GM03348 (cell line): Measurements from ENCODE around the gene NUDT6.

Experiments
- DNase-seq: peaks from one replicate; pipeline ENCODE4 v3.0.0; 2012; ENCODE audit warnings: low spot score

NUDT6 gene

DNA sequence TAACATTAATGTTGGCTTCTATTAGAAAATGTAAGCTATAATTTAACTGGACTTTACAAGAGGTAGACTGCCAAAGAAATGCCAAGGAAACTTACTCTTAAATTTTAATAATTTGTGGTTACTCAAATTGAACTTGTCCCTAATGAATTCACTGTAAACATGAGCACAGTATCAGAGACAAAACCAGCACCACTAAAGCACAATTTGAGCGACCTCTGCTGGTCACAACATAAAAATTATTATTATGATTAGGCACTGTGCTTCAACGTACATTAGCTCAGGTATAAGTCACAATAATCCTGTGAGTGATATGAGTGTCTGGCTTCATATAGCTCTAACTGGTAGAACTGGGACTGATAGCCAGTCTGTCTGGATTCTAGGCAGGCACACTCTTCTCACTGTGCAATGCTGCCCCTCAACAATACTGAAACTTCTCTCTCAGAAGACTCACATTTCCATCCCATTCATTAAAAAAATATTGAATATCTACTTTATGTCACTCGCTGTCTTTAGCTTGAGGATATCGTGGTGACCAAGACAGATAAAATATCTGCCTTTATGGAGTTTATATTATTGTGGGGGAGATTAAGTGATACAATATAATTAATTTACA is 8.0 kb downstream of the NUDT6 start:
- DNase-seq, result peak; percentile 31

DNA sequence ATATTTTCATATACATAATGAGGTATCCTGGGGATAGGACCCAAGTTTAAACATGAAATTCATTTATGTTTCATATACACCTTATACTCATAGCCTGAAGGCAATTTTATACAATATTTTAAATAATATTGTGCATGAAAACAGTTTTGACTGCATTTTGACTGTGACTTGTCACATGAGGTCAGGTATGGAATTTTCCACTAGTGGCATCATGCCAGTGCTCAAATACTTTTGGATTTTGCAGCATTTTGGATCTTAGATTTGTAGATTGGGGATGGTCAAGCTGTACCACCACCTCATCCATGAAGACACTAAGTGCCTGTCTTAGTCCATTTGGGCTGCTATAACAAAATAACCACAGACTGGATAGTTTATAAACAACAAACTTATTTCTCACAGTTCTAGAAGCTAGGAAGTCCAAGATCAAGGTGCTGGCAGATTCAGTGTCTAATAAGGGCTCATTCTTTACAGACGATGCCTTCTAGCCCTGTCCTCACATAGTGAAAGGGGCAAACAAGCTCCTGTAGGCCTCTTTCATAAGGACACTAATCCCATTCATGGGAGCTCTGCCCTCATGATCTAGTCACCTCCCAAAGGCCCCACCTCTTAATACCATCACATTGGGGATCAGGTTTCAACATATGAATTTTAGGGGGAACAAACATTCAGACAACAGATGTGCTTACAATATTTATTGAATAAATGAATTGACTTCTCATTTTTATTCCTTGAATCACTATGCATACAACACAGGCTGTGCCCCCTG is 9.4 kb downstream of the NUDT6 start:
- no peak for DNase-seq

DNA sequence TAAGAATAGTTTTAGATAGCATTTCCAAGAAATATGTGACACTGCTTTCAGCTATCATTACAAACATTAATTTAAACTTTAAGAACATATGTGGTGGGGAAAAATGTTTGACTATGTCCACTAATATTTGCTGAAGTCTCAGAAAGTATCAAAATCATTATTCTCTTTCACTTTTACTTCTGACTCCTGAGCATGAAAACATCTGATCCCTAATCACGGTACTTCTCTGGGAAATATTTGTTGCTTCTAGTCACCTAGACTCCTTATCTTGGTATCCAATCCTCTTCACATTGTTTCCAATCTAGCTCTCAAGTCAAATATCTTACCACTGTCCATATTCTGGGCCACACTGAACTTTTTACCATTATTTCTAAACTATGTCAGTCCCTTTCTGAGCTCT is 10.8 kb downstream of the NUDT6 start:
- no peak for DNase-seq

DNA sequence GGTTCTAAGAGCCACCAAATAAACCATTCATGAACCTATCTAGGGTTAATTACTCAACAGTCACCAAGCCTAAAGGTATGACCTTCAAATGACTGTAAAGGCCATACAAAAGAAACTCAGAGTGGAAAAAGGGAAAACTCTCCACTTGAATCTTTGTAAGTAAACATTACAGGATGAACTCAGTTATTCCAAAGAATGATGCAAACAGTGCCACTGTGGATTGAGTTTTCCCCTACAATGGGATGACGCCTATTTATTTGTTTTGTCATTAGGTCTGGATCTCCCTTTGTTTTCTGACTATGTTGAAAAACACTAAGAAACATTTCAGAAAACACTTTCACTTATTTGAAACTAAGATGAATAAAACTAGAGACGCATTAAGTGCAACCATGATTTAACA is 12.7 kb downstream of the NUDT6 start:
- no peak for DNase-seq

DNA sequence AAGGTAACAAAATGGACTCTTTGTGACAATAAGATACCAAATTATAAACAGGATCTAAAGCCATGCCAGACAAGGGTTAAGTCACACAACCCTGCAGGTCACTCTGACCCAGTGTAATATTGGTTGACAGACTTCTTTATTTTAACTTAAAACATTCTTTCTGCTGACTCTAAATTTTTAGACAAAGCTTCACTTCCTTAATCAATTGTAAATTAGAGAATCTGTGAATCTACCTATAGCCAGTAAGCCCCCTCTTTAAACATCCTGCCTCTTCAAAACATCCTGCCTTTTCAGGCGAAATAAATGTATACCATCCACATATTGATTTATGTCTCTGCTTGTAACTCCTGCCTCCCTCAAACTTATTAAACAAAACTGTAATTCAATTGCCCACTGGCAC is 14.2 kb downstream of the NUDT6 start:
- no peak for DNase-seq

DNA sequence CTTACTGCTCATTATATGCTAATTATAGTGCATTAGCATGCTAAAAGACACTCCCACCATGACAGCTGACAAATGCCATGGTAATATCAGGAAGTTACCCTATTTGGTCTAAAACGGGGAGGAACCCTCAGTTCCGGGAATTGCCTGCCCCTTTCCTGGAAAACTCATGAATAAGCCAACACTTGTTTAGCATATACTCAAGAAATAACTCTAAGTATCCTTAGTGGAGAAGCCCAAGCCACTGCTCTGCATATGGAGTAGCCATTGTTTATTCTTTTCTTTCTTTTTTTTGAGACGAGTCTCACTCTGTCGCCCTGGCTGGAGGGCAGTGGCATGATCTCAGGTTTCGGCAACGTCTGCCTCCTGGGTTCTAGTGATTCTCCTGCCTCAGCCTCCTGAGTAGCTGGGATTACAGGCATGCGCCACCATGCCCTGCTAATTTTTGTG is 15.5 kb downstream of the NUDT6 start:
- no peak for DNase-seq

DNA sequence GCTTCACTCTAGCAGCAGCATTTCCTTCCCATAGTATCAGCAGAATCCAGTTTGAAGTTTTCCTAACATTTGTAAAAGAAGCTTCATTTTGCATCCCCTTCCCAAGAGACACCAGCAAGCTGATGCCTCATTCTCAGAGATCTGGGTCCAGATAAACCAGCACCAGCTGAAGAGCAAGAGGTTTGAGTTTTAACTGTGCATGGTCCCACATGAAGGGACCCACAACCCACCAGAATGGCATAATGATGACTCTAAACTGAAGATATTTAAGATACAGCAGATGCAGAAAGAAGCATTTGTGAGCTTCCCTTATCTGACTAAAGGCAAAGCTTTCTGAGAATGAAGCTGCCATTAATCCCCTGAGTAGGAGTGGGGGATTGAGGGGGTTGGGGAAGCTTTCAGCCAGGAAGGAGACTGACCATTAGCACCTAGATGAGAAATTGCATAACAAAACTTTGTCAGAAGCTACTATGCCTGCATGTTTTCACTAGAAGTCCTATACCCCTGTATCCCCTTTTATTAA is 18.6 kb downstream of the NUDT6 start:
- DNase-seq, result no peak

DNA sequence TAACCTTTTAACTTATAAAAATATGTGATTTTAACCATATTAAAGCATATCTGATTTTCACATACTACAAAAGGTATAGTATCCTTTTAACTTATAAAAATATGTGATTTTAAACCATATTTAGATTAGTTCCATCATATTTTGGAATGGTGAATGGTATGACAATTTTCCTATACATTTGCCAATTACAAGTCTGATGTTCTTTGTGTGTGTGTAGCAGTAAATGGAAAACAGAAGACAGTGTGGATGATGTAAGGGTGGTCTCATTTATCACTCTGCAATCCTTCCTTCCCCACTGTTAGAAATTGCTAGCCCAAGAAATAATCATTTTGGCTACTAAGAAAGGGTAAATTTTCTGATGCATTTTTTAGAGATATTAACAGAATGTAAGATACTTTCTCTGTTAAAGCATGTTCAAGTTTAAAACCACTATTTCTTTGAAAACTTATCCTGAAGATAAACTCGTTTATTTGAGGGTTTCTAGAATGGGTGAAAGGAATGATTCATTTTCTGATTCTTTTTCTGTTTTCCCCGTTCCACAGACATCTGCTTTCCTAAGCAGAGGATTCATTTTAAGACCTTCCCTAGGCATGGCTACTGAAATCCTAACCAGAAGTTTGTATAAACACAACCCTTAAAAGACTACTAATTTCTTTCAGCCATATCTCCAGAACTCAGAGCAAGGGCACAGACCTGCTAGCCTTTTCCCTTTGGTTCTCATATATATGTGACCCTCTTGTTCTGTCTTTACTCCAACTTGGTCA is 21.0 kb downstream of the NUDT6 start:
- DNase-seq, result no peak

DNA sequence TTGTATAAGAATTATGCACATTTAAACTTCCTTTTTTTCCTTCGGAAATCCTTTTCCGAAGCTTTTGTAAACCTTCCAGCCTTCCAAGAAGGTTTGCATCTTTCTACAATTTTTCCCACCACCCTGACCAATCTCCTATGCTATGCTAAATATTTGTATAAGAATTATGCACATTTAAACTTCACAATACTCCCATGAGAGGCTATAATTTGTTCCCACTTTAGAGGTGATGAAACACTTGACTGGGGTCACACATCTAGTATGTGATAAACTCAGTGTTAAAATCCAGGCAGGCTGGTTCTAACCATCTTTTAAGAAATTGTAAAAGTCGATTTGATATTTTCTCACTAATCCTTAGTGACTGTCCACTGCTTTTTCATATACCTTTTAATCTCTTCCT is 22.1 kb downstream of the NUDT6 start:
- DNase-seq, result no peak

DNA sequence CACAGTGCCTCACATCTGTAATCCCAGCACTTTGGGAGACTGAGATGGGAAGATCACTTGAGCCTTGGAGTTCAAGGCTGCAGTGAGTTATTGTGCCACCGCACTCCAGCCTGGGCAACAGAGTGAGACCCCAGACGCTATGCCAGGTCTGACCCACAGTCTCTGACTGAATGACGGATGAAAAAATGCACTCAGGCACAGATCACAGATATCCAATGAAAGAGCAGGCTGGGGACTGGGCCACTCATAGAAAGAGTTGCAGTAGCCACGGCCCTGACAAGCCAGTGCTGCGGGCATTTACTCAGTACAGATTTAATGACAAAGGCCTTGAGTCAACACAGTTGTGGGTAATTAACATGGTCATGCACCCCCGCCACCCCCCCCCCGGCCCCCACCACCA is 22.7 kb downstream of the NUDT6 start:
- DNase-seq, result no peak

DNA sequence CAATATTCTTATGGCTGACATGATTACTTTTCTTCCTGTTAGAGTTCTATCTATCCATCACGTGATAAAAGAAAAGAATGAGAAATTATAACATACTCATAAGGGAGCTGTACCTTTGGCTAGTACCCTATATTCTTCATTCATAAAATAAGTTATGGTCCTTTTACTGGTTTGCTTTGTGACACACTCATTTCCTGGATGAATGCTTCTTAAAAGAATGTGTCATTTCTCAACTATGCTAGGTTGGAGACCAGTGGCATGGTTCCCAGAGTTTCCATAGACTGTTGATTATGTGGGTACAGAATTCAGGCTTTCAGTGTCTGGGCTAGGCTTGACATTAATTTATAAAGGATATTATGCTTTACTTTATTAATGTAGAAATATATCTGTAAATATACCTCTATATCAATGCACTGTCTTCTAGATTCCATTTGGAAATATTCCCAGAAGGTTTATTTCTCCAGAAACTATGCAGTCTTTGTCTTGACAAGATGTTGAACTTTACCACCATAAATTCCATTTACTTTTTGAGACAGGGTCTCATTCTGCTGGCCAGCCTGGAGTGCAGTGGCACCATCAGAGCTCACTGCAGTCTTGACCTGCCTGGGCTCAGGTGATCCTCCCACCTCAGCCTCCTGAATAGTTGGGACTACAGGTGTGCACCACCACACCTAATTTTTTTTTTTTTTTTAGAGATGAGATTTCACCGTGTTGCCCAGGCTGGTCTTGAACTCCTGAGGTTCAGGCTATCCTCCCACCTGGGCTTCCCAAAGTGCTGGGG is 23.8 kb downstream of the NUDT6 start:
- DNase-seq, result peak; percentile 70

DNA sequence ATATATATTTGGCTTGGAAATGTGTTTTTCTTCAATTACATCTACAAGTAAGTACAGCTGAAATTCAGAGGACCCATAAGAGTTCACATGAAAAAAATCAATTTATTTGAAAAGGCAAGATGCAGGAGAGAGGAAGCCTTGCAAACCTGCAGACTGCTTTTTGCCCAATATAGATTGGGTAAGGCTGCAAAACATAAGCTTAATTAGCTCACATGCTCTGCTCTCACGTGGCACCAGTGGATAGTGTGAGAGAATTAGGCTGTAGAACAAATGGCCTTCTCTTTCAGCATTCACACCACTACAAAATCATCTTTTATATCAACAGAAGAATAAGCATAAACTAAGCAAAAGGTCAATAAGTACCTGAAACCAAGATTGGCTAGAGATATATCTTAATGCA is 26.1 kb downstream of the NUDT6 start:
- DNase-seq, result no peak

DNA sequence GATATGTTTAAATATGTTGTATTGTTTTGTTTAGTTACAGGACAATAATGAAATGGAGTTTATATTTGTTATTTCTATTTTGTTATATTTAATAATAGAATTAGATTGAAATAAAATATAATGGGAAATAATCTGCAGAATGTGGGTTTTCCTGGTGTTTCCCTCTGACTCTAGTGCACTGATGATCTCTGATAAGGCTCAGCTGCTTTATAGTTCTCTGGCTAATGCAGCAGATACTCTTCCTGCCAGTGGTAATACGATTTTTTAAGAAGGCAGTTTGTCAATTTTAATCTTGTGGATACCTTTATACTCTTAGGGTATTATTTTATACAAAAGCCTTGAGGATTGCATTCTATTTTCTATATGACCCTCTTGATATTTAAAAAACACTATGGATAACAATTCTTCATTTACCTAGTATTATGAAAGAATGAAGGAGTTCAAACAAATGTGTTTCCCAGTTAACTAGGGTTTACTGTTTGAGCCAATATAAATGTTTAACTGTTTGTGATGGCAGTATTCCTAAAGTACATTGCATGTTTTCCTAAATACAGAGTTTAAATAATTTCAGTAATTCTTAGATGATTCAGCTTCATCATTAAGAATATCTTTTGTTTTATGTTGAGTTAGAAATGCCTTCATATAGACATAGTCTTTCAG is 26.9 kb downstream of the NUDT6 start:
- no peak for DNase-seq

DNA sequence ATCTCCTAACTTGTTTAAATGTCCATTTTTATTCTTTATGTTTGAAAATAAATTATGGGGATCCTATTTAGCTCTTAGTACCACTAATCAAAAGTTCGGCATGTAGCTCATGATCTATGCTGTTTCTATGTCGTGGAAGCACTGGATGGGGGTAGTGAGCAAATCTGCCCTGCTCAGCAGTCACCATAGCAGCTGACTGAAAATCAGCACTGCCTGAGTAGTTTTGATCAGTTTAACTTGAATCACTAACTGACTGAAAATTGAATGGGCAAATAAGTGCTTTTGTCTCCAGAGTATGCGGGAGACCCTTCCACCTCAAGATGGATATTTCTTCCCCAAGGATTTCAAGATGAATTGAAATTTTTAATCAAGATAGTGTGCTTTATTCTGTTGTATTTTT is 27.6 kb downstream of the NUDT6 start:
- no peak for DNase-seq

DNA sequence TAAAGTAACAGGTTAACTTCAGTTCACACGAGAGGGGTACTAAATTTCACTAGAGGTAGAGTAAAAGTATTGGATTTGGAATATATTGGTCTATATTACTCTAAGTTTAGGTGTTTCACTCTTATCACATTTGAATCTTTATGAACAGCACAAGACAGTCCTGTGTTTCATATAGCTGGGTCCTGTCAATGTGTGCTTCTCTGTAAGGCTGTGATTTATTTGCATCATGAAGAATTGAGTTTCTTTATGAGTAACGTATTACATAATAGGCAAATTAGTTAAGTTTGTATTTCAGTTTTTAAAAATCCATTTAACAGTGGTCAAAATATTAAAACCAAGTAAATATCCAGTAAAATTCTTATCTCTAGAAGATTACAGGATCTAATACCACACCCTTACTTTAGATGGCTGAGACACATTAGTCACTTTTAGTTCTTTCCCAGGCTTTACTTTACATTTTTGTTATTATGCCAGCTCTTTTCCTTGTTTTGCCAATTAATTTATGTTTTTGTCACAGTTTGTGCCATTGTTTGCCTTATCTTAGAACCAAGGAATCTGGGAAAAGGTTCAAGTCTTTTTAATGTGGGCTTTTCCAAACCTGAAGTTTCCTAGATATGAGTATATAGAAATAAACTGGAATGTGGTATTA is 32.1 kb downstream of the NUDT6 start:
- no peak for DNase-seq

DNA sequence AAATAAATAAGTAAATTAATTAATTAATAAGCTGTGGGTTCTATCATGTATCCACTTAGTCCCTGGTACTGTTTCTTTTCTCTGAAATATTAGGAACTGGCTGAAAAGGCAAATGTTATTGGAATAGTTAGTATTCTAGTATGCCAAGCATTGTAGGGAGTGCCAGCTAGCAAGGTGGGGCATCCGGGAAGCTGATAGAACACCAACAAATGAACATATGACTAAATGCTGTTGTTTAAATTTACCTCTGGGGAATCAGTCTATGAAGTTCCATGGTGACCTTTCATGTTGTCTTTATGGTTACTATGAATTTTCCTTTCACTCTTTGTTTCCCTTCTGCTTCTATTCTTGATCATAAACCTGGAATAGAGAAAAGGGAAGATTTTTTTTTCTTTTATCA is 32.7 kb downstream of the NUDT6 start:
- DNase-seq, result no peak

DNA sequence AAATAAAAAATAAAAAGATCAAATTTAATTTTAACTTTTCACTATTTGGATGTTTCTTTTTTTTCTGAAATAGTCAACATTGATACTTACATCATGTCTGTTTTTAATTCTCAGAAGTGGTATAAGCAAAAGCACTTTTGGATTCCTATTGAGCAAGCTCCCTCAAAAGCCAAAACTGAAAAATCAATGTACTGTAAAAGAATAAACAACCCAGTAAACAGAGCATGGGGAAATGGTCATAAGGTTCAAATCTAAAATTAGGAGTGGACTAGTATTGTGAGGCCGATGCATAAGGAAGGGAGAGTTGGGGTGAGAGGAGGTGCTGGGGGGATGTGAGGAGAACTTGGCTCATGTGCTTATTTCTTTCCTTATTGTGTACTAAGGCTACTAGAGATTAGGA is 37.9 kb downstream of the NUDT6 start:
- no peak for DNase-seq

DNA sequence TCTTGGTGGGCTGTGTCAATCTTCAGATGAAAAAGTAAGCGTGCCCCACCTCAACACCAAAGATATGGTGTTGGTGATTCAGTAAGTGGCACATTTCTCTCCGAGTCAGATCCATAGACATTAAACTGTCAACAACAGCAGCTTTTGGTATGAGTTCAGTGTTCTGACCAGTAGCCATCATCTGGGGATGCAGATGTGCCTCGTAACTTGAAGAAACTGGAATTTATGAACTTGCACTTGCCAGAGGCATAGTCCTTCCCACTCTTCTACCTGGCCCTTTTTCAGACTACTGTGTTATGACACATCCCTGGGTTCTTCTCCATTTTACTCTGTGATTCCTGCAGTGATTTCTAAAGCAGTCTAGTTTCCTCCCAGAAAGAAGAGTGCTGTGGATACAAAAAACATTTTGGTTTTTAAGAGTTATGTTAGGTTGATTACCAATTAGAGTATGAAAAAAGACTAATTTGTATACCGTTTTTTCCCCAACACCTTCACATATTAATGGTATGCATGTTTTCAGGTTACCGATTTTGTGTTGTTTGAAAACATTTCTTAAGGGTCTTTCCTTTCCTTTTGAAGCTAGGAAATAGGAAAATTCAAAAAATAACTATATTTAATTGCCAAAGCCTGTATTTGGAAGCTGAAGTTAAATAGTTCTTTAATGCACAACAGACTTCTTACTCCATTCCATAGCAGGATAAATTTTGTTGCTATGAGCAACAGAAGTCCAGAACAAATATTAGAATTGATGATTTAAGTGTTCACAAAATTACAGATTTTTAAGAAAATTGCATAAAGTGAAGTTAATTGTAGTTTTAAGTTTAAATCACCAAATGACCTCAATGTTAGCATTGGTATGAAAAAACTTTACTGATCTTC is 39.3 kb downstream of the NUDT6 start:
- DNase-seq, result peak; percentile 29

DNA sequence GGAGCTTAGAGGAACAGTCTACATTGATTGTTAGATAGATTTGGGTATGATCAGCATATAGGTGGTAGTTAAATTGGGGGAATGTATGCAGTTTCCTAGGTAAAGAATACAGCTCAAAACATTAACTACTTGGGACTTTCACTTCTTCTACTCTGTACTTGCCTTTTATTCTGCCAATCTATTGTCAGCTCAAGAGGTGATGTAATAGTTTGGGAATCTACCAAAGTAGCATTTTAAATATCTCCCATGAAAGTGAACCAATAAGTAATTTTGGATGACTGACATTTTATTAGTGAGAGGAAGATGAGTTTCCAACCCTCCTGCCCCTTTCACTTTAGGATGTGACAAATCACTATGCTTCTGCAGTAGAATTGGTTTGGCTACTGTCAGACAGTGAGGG is 43.4 kb downstream of the NUDT6 start:
- DNase-seq, result no peak

DNA sequence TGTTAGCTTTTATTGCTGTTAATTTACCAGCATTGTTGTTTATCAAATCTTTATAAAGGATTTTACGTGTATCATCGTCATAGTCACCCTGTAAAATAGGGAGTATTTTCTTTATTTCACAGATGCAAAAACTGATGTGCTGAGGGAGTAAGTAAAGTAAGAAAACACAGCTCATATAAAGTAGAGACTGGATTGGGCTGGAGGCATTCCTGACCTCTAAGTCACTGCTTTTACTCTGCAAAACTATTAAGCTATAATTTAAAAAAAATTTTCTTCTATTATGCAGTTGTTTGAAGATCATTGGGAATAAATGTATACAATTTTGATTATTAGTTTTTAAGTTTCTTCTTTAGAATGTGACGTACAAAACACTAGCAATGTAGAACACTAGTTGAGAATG is 45.9 kb downstream of the NUDT6 start:
- no peak for DNase-seq
